Esophagus muscularis mucosa (tissue), 4 donors: ENCODE data around the gene DDAH1. TPM values are rescaled to one million over a fixed set of nuclear protein-coding genes. Genes with fewer than 3 reads are reported as not detected.

ENCODE experiments used
- DNase-seq: peaks from one replicate; pipeline ENCODE4 v3.0.0-alpha.2; 2017; ENCODE audit errors: extremely low spot score
- H3K27ac ChIP-seq, 4 donors: fragments of 200-600 bp; sonication (generic); replicated peaks in 1 of 4; 1 replicate in 3 of 4; 2 replicates in 1 of 4; pipeline ENCODE4 v1.5.1; 2016 to 2019; ENCODE audit warnings: mild to moderate bottlenecking in 1 of 4
- H3K27me3 ChIP-seq, 4 donors: fragments of 200-600 bp; sonication (generic); one replicate each; pipeline versions ENCODE4 v1.5.1 to v1.6.0; 2016 to 2019
- H3K36me3 ChIP-seq, 4 donors: fragments of 200-600 bp; sonication (generic); one replicate each; pipeline ENCODE4 v1.5.1; 2016 to 2019
- H3K4me1 ChIP-seq, 4 donors: fragments of 200-600 bp; sonication (generic); one replicate each; pipeline ENCODE4 v1.5.1; 2016 to 2019
- H3K4me3 ChIP-seq, 4 donors: fragments of 200-600 bp; sonication (generic); 1 replicate in 2 of 4; 2 replicates in 2 of 4; pipeline ENCODE4 v1.5.1; 2016 to 2019; ENCODE audit warnings: mild to moderate bottlenecking in 4 of 4, moderate library complexity in 1 of 4
- H3K9me3 ChIP-seq, 4 donors: fragments of 200-600 bp; sonication (generic); 1 replicate in 3 of 4; 2 replicates in 1 of 4; pipeline ENCODE4 v1.5.1; 2016 to 2019
- CTCF ChIP-seq, 3 experiments: fragments of 200-600 bp in 2 of 3; fragments of 450-650 bp in 1 of 3; sonication (generic) in 2 of 3; IDR thresholded peaks; one replicate each; pipeline ENCODE4 v1.5.1; 2017 to 2019; ENCODE audit warnings: antibody characterized with exemption in 3 of 3, mild to moderate bottlenecking in 2 of 3, moderate library complexity in 1 of 3
- EP300 ChIP-seq: sonication (generic); formaldehyde crosslinking; IDR thresholded peaks from one replicate; pipeline ENCODE4 v1.6.1; 2017; ENCODE audit warnings: antibody characterized with exemption
- POLR2A ChIP-seq: fragments of 450-650 bp; IDR thresholded peaks from one replicate; pipeline ENCODE4 v1.6.1; 2017; ENCODE audit warnings: antibody characterized with exemption, moderate library complexity, mild to moderate bottlenecking, low read depth
- POLR2AphosphoS5 ChIP-seq, 2 donors: sonication (generic); formaldehyde crosslinking; IDR thresholded peaks; one replicate each; pipeline ENCODE4 v1.6.1; 2017; ENCODE audit warnings: antibody characterized with exemption in 2 of 2
- WGBS: methylation state at CpG from one replicate; pipeline ENCODE4 v1.1.5; 2018; 5-methylcytosine and 5-hydroxymethylcytosine counted together
- intact Hi-C: fragments of 100-400 bp; cut with DNase I; formaldehyde crosslinking; loops from one replicate; pipeline ENCODE4 v1.15.1; 2023
- total RNA-seq, 4 donors: library from RNA; depleted of rRNA; stranded (reverse); fragments of >200 nt; gene quantifications; one replicate each; pipeline versions ENCODE4 v1.1.0 to v1.2.1, GENCODE V29; 2016

DDAH1 gene
- total RNA-seq, 4 donors from 2014 or later = 27.0 to 75.3 (median 38.0) TPM

GRCh38 chr1:85449356-85449755 is 15.6 kb downstream of the DDAH1 start:
- intact Hi-C loops = no loop called here
- peaks cover 0 to 14% (median 10%) of the 10 kb centered on the region in 4 donors for H3K4me1 ChIP-seq
- H3K36me3 ChIP-seq = no peaks in the 10 kb centered on the region
- TF ChIP-seq POLR2AphosphoS5 (IDR thresholded peaks at IDR 0.05) (no peak), CTCF (IDR thresholded peaks at IDR 0.05) (no peak), EP300 (no peak), POLR2A (no peak)
- H3K9me3 ChIP-seq = no peaks in the 10 kb centered on the region
- no peaks in the 10 kb centered on the region for H3K27me3 ChIP-seq
- DNase-seq = no peak
- WGBS = 75% methylated on average over 3 of the region's 3 CpGs
- H3K27ac ChIP-seq = no peak overlapping the region
- H3K4me3 ChIP-seq = no peak overlapping the region

- Histone ChIP-seq H3K27ac (peak overlapping the region in 1 of 4 donors; percentile 1), H3K36me3 (no peaks in the 10 kb centered on the region), H3K4me1 (peaks cover 0 to 14% (median 7%) of the 10 kb centered on the region in 4 donors), H3K9me3 (no peaks in the 10 kb centered on the region), H3K27me3 (no peaks in the 10 kb centered on the region), H3K4me3 (no peak overlapping the region)
- intact Hi-C loops = no loop called here
- no peak for DNase-seq
- TF ChIP-seq EP300 = no peak
- TF ChIP-seq CTCF (IDR thresholded peaks at IDR 0.05) = no peak
- no peak for TF ChIP-seq POLR2A
- peak in 1 of 2 donors; percentile 39 for TF ChIP-seq POLR2AphosphoS5 (IDR thresholded peaks at IDR 0.05)
- 60% methylated on average over 2 of the region's 2 CpGs for WGBS
Observed at GRCh38 chr1:85448358-85448757, 16.6 kb downstream of the DDAH1 start.

- WGBS = 85% methylated on average over 4 of the region's 4 CpGs
- Histone ChIP-seq H3K27me3 (no peaks in the 10 kb centered on the region), H3K27ac (no peak overlapping the region), H3K4me3 (no peak overlapping the region), H3K9me3 (no peaks in the 10 kb centered on the region), H3K36me3 (no peaks in the 10 kb centered on the region), H3K4me1 (peaks cover 0 to 14% (median 6%) of the 10 kb centered on the region in 4 donors)
- DNase-seq = no peak
- TF ChIP-seq POLR2A (no peak), CTCF (IDR thresholded peaks at IDR 0.05) (no peak), EP300 (no peak), POLR2AphosphoS5 (IDR thresholded peaks at IDR 0.05) (no peak)
- intact Hi-C loops = no loop called here
Observed at GRCh38 chr1:85447006-85447943, 17.7 kb downstream of the DDAH1 start.

GRCh38 chr1:85445906-85446305 is 19.1 kb downstream of the DDAH1 start:
- no peak overlapping the region for H3K27ac ChIP-seq
- intact Hi-C loops = no loop called here
- H3K4me1 ChIP-seq = peaks cover 3 to 22% (median 10%) of the 10 kb centered on the region in 4 donors
- H3K4me3 ChIP-seq = no peak overlapping the region
- H3K27me3 ChIP-seq = no peaks in the 10 kb centered on the region
- no peaks in the 10 kb centered on the region for H3K9me3 ChIP-seq
- H3K36me3 ChIP-seq = no peaks in the 10 kb centered on the region
- DNase-seq = no peak
- TF ChIP-seq CTCF (IDR thresholded peaks at IDR 0.05) (no peak), POLR2AphosphoS5 (IDR thresholded peaks at IDR 0.05) (no peak), POLR2A (no peak), EP300 (no peak)
- 94% methylated on average over 3 of the region's 3 CpGs for WGBS
